SK-N-SH (cell line): Measurements from ENCODE around the gene CA12.

Experiments used
- CHD2 ChIP-seq: fragments of 150-350 bp; IDR thresholded peaks from 2 replicates; pipeline ENCODE4 v1.6.1; 2018; ENCODE audit warnings: low read length; ENCODE audit not compliant: partially characterized antibody
- CTCF ChIP-seq: fragments of 200-600 bp; sonication (generic); IDR thresholded peaks from 2 replicates; pipeline ENCODE4 v1.6.1; 2017; ENCODE audit warnings: antibody characterized with exemption, mild to moderate bottlenecking, moderate library complexity
- FOXM1 ChIP-seq: IDR thresholded peaks from 2 replicates; pipeline ENCODE4 v1.4.0; 2012; ENCODE audit warnings: low read depth, mild to moderate bottlenecking
- JUND ChIP-seq: IDR thresholded peaks from 2 replicates; pipeline ENCODE4 v1.4.0; 2012
- REST ChIP-seq: IDR thresholded peaks from 2 replicates; pipeline ENCODE4 v1.6.1; 2012; ENCODE audit warnings: mild to moderate bottlenecking, low read depth, low read length, moderate library complexity
- RXRA ChIP-seq: IDR thresholded peaks from 2 replicates; pipeline ENCODE4 v1.4.0; 2012; ENCODE audit warnings: low read depth, mild to moderate bottlenecking, borderline replicate concordance
- TAF1 ChIP-seq: IDR thresholded peaks from 2 replicates; pipeline ENCODE4 v1.6.1; 2012; ENCODE audit warnings: low read depth, mild to moderate bottlenecking, low read length, moderate library complexity, borderline replicate concordance
- ZBTB33 ChIP-seq: IDR thresholded peaks from 2 replicates; pipeline ENCODE4 v1.4.0; 2012; ENCODE audit warnings: low read depth, borderline replicate concordance

- TF ChIP-seq JUND (no peak), CHD2 (no peak), CTCF (no peak), TAF1 (no peak), REST (no peak), FOXM1 (no peak), RXRA (no peak), ZBTB33 (no peak)
Observed at GRCh38 chr15:63362196-63362595, 19.4 kb downstream of the CA12 start.
